Muscle layer of duodenum (tissue), 2 donors: ENCODE measurements around the gene FAM3D.

Experiments
- H3K27ac ChIP-seq: one replicate; pipeline ENCODE4 v1.7.0; 2013; ENCODE audit warnings: mild to moderate bottlenecking, low read length
- H3K27me3 ChIP-seq: one replicate; pipeline ENCODE4 v1.7.0; 2013; ENCODE audit warnings: low read depth, mild to moderate bottlenecking, control low read depth, low read length
- H3K36me3 ChIP-seq, 2 donors: one replicate each; pipeline ENCODE4 v1.7.0; 2013; ENCODE audit warnings: low read length in 2 of 2, control low read depth in 1 of 2, mild to moderate bottlenecking in 1 of 2; ENCODE audit not compliant: insufficient read depth in 2 of 2, control insufficient read depth in 1 of 2
- H3K4me1 ChIP-seq, 2 donors: one replicate each; pipeline ENCODE4 v1.7.0; 2013; ENCODE audit warnings: low read length in 2 of 2, mild to moderate bottlenecking in 2 of 2, control low read depth in 1 of 2, moderate library complexity in 1 of 2; ENCODE audit not compliant: insufficient read depth in 2 of 2, control insufficient read depth in 1 of 2
- H3K4me3 ChIP-seq, 2 donors: one replicate each; pipeline ENCODE4 v1.7.0; 2013; ENCODE audit warnings: low read length in 2 of 2, low read depth in 1 of 2, mild to moderate bottlenecking in 1 of 2
- H3K9me3 ChIP-seq, 2 donors: one replicate each; pipeline ENCODE4 v1.7.0; 2013; ENCODE audit warnings: low read length in 2 of 2, control low read depth in 1 of 2, mild to moderate bottlenecking in 1 of 2; ENCODE audit not compliant: control insufficient read depth in 1 of 2
- donor health status: healthy.

FAM3D gene

GRCh38 chr3:58608648-58609047, 57.9 kb downstream of the FAM3D start:
- H3K36me3 ChIP-seq = no peaks in the 10 kb centered on the region
- peaks cover 0 to 7% of the 10 kb centered on the region in 2 donors for H3K9me3 ChIP-seq
- H3K4me3 ChIP-seq = no peak overlapping the region
- H3K4me1 ChIP-seq = peaks cover 0 to 5% of the 10 kb centered on the region in 2 donors
- H3K27me3 ChIP-seq = no peaks in the 10 kb centered on the region
- H3K27ac ChIP-seq = no peak overlapping the region

GRCh38 chr3:58607816-58608215, 58.8 kb downstream of the FAM3D start:
- H3K4me1 ChIP-seq = peaks cover 0 to 5% of the 10 kb centered on the region in 2 donors
- no peak overlapping the region for H3K4me3 ChIP-seq
- H3K36me3 ChIP-seq = no peaks in the 10 kb centered on the region
- peaks cover 0 to 7% of the 10 kb centered on the region in 2 donors for H3K9me3 ChIP-seq
- H3K27me3 ChIP-seq = no peaks in the 10 kb centered on the region
- H3K27ac ChIP-seq = no peak overlapping the region

GRCh38 chr3:58606693-58607092, 59.9 kb downstream of the FAM3D start:
- Histone ChIP-seq H3K4me3 (no peak overlapping the region), H3K36me3 (no peaks in the 10 kb centered on the region), H3K27me3 (no peaks in the 10 kb centered on the region), H3K27ac (no peak overlapping the region), H3K9me3 (peaks cover 0 to 7% of the 10 kb centered on the region in 2 donors), H3K4me1 (peaks cover 0 to 5% of the 10 kb centered on the region in 2 donors)

GRCh38 chr3:58604031-58604430, 62.5 kb downstream of the FAM3D start:
- Histone ChIP-seq H3K27ac (no peak overlapping the region), H3K4me3 (no peak overlapping the region), H3K27me3 (no peaks in the 10 kb centered on the region), H3K4me1 (peaks cover 0 to 5% of the 10 kb centered on the region in 2 donors), H3K9me3 (peaks cover 0 to 7% of the 10 kb centered on the region in 2 donors), H3K36me3 (no peaks in the 10 kb centered on the region)

- H3K36me3 ChIP-seq = no peaks in the 10 kb centered on the region
- H3K27ac ChIP-seq = no peak overlapping the region
- H3K9me3 ChIP-seq = peaks cover 0 to 7% of the 10 kb centered on the region in 2 donors
- H3K4me3 ChIP-seq = no peak overlapping the region
- H3K4me1 ChIP-seq = peaks cover 0 to under 1% of the 10 kb centered on the region in 2 donors
- H3K27me3 ChIP-seq = no peaks in the 10 kb centered on the region
These were observed 63.0 kb downstream of the FAM3D start for GRCh38 chr3:58603606-58604005.

- no peak overlapping the region for H3K27ac ChIP-seq
- H3K27me3 ChIP-seq = no peaks in the 10 kb centered on the region
- H3K36me3 ChIP-seq = no peaks in the 10 kb centered on the region
- H3K9me3 ChIP-seq = no peaks in the 10 kb centered on the region
- no peak overlapping the region for H3K4me3 ChIP-seq
- H3K4me1 ChIP-seq = no peaks in the 10 kb centered on the region
These were observed 68.7 kb downstream of the FAM3D start for GRCh38 chr3:58597770-58598310.

GRCh38 chr3:58596834-58597518, 69.6 kb downstream of the FAM3D start:
- Histone ChIP-seq H3K4me3 (no peak overlapping the region), H3K36me3 (no peaks in the 10 kb centered on the region), H3K27ac (no peak overlapping the region), H3K4me1 (no peaks in the 10 kb centered on the region), H3K27me3 (no peaks in the 10 kb centered on the region), H3K9me3 (no peaks in the 10 kb centered on the region)

- H3K4me1 ChIP-seq = no peaks in the 10 kb centered on the region
- no peak overlapping the region for H3K4me3 ChIP-seq
- H3K27ac ChIP-seq = no peak overlapping the region
- no peaks in the 10 kb centered on the region for H3K27me3 ChIP-seq
- H3K9me3 ChIP-seq = no peaks in the 10 kb centered on the region
- no peaks in the 10 kb centered on the region for H3K36me3 ChIP-seq
These were observed 72.5 kb downstream of the FAM3D start for GRCh38 chr3:58594117-58594516.

- Histone ChIP-seq H3K27ac (no peak overlapping the region), H3K27me3 (peaks cover 6% of the 10 kb centered on the region), H3K36me3 (no peaks in the 10 kb centered on the region)
These were observed 74.8 kb downstream of the FAM3D start for GRCh38 chr3:58591517-58592510.

GRCh38 chr3:58588030-58588614, 78.5 kb downstream of the FAM3D start:
- no peaks in the 10 kb centered on the region for H3K36me3 ChIP-seq
- no peaks in the 10 kb centered on the region for H3K9me3 ChIP-seq
- H3K27ac ChIP-seq = no peak overlapping the region
- H3K4me1 ChIP-seq = peaks cover 5 to 25% of the 10 kb centered on the region in 2 donors
- no peak overlapping the region for H3K4me3 ChIP-seq
- H3K27me3 ChIP-seq = peaks cover 14% of the 10 kb centered on the region

More at GRCh38 chr3:58591517-58592510, 74.8 kb downstream of the FAM3D start:
- Histone ChIP-seq H3K4me3 (no peak overlapping the region), H3K4me1 (peaks cover 0 to 2% of the 10 kb centered on the region in 2 donors), H3K9me3 (no peaks in the 10 kb centered on the region)

- H3K4me1 ChIP-seq = peaks cover 5 to 25% of the 10 kb centered on the region in 2 donors
- H3K36me3 ChIP-seq = no peaks in the 10 kb centered on the region
- peak overlapping the region in 1 of 2 donors; percentile 20 for H3K4me3 ChIP-seq
- peaks cover 14% of the 10 kb centered on the region for H3K27me3 ChIP-seq
- no peaks in the 10 kb centered on the region for H3K9me3 ChIP-seq
- no peak overlapping the region for H3K27ac ChIP-seq
These were observed 79.8 kb downstream of the FAM3D start for GRCh38 chr3:58586776-58587192.
